GM12875 (cell line): ENCODE measurements around the gene CDC42EP5.

Source experiments
- H3K4me3 ChIP-seq: one replicate; pipeline ENCODE4 v1.5.1; 2011; ENCODE audit warnings: low read depth, low read length, control low read depth
- CTCF ChIP-seq: IDR thresholded peaks from 2 replicates; pipeline ENCODE4 v1.5.1; 2011; ENCODE audit warnings: low read depth, mild to moderate bottlenecking, control low read depth, inconsistent platforms, low read length, moderate library complexity, borderline replicate concordance; ENCODE audit not compliant: insufficient read depth

CDC42EP5 gene

GRCh38 chr19:54453921-54454780 lies 18.9 kb downstream of the CDC42EP5 start:
- TF ChIP-seq CTCF = no peak
- H3K4me3 ChIP-seq = no peak overlapping the region

- TF ChIP-seq CTCF = no peak
- no peak overlapping the region for H3K4me3 ChIP-seq
These were observed 20.5 kb downstream of the CDC42EP5 start for GRCh38 chr19:54452626-54453025.

GRCh38 chr19:54451997-54452396 lies 21.1 kb downstream of the CDC42EP5 start:
- H3K4me3 ChIP-seq = no peak overlapping the region
- TF ChIP-seq CTCF = no peak

- TF ChIP-seq CTCF = no peak
- H3K4me3 ChIP-seq = no peak overlapping the region
These were observed 21.7 kb downstream of the CDC42EP5 start for GRCh38 chr19:54451331-54451871.

GRCh38 chr19:54449701-54450069 lies 23.4 kb downstream of the CDC42EP5 start:
- TF ChIP-seq CTCF = no peak
- H3K4me3 ChIP-seq = peak overlapping the region; percentile 83

- peak within 1 kb of the TSS; percentile 83 for H3K4me3 ChIP-seq
- TF ChIP-seq CTCF = no peak
These were observed 24.1 kb downstream of the CDC42EP5 start, which contains the start of gene LENG8 for GRCh38 chr19:54448774-54449700. TSS of gene LENG8 (plus strand) at chr19:54449199. CDS start at chr19:54451345, 2,146 bp downstream.
